AG09319 (cell line): ENCODE measurements around the gene EPB41L4A.

Source experiments
- DNase-seq: peaks from one replicate; pipeline ENCODE4 v3.0.0-alpha.2; 2010; ENCODE audit warnings: low read depth; ENCODE audit errors: extremely low read depth
- CTCF ChIP-seq: IDR thresholded peaks from 2 replicates; pipeline ENCODE4 v1.5.1; 2011; ENCODE audit warnings: low read depth, mild to moderate bottlenecking, inconsistent platforms, low read length, moderate library complexity

EPB41L4A gene

DNA sequence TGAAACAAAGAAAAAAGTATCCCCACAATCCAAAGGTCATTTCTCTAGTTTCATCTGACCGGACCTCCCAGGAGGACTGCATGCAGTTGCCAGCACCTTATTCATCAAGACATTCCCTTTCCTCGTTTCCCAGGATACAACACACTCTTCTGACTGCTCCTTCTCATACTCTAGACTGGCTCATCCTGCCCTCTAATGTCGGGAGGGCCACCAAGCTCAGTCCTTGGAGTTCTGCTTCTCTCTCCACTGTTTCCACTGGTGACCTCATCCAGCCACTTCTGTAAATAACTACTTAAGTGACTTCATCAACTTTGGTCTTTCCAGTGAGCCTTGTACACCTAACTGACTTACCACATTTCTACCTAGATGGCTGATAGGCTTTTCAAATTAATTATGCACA lies 179.1 kb downstream of the EPB41L4A start:
- TF ChIP-seq CTCF: no peak
- DNase-seq: no peak

DNA sequence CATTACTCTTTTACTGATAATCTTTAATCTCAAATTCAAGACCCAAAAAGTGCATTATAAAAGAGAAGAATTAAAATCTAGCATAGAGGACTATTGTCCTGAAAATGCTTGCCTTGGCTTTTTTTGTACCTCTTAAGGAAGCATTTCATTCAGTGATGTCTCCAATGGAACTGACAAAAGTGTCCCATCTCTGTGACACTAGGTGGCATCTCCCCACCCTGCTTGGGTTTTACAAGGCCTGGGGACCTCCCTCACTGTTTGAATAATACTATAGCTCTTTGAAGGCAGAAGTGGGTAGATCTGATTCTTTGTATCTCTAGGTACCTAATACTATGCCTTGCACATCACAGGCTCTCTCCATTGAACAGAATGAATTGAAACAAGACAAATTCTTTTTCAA lies 180.6 kb downstream of the EPB41L4A start:
- no peak for TF ChIP-seq CTCF
- no peak for DNase-seq

- TF ChIP-seq CTCF: no peak
- DNase-seq: no peak
Observed at GRCh38 chr5:112237456-112237855, 181.6 kb downstream of the EPB41L4A start.

DNA sequence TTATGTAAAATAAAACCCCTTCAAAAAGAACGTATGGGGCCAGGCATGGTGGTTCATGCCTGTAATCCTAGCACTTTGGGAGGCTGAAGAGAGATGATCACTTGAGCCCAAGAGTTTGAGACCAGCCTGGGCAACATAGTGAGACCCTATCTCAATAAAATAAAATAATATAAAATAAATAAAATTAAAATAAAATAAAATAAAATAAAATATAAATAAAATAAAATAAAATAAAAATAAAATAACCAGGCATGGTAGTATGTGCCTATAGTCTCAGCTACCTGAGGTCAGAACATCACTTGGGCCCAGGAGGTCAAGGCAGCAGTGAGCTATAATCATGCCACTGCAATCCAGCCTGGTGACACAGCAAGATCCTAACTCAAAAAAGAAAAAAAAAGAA lies 185.1 kb downstream of the EPB41L4A start:
- TF ChIP-seq CTCF: no peak
- no peak for DNase-seq

DNA sequence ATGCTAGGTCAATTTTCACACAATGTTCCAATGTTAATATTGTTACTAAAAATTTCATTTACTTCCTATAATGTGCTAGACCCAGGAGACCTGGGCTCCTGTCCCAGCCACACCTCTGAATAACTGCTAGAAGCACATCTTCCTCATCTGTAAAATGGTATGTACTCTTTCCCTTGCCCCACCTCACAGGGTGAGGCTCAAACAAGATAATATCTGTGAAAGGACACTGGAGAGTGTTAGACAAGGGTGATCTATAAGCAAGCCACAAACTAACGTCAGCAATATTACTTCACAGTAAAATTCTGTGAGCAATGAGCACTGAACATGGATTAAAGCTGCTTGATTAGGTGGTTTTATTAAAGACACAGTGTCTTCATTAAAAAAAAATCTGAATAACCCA lies 186.4 kb downstream of the EPB41L4A start:
- TF ChIP-seq CTCF: no peak
- DNase-seq: no peak

- no peak for DNase-seq
- TF ChIP-seq CTCF: no peak
Observed at GRCh38 chr5:112230606-112231005, 188.5 kb downstream of the EPB41L4A start.

DNA sequence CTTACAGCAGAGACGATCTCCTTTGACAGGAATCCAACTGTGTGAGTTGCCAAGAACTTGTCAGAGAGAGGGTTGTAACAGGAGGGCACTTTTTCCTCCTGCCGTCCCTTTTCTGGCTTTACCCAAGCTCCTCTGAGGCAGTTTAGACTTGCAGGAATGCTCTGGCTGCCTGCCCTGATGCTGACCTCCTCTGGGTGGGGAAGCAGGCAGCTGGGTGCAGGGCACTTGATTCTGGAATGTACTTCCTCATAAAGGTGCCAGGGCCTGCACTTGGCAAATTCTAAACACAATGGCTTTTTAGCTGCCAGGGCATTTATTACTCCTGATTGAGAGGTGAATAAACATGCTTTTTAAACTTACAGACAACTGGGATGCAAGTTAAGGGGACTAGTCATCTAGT lies 190.4 kb downstream of the EPB41L4A start:
- TF ChIP-seq CTCF: no peak
- peak; percentile 3 for DNase-seq
